Left ventricle myocardium inferior (tissue), 1 donor: ENCODE results near the gene ZC3H7B. TPM values are rescaled to one million over a fixed set of nuclear protein-coding genes. Genes with fewer than 3 reads are reported as not detected.

Experiments used
- DNase-seq: peaks from one replicate; pipeline ENCODE4 v3.0.0-alpha.2; 2020
- H3K27ac ChIP-seq: fragments of 200-600 bp; replicated peaks from 2 replicates; pipeline ENCODE4 v1.8.0; 2021
- H3K27me3 ChIP-seq: fragments of 200-600 bp; 2 replicates; pipeline ENCODE4 v1.8.0; 2021; ENCODE audit warnings: low read depth
- H3K36me3 ChIP-seq: fragments of 200-600 bp; 2 replicates; pipeline ENCODE4 v1.8.0; 2021
- H3K4me1 ChIP-seq: fragments of 200-600 bp; 2 replicates; pipeline ENCODE4 v1.8.0; 2021
- H3K4me3 ChIP-seq: fragments of 200-600 bp; 2 replicates; pipeline ENCODE4 v1.8.0; 2021; ENCODE audit warnings: mild to moderate bottlenecking, moderate library complexity
- H3K9me3 ChIP-seq: fragments of 200-600 bp; replicated peaks from 2 replicates; pipeline ENCODE4 v1.8.0; 2021
- intact Hi-C: fragments of 100-400 bp; cut with micrococcal nuclease; formaldehyde crosslinking; loops from one replicate; pipeline ENCODE4 v1.11.0; 2022
- total RNA-seq: library from RNA; stranded (reverse); fragmentation: NEBNext Ultra II Directional; extraction: Animal tissue kit (Norgen Biotek cat#: 25700); gene quantifications from one replicate; pipeline ENCODE4 v1.2.1, GENCODE V29; 2021
- TF ChIP-seq, protein P1 (sequence below): fragments of 200-600 bp; IDR thresholded peaks from 2 replicates; pipeline ENCODE4 v1.8.0; 2021; ENCODE audit warnings: antibody characterized with exemption, mild to moderate bottlenecking, borderline replicate concordance
- donor health status: DM: no; HTN: yes; CAD: no; lungs with severe emphysema.

The ZC3H7B gene
- total RNA-seq, 1 donor from 2014 or later: 39.1 TPM

GRCh38 chr22:41267958-41268357 is 33.4 kb upstream of the ZC3H7B start:
- intact Hi-C loops: no loop called here
- TF ChIP-seq, protein P1, sequence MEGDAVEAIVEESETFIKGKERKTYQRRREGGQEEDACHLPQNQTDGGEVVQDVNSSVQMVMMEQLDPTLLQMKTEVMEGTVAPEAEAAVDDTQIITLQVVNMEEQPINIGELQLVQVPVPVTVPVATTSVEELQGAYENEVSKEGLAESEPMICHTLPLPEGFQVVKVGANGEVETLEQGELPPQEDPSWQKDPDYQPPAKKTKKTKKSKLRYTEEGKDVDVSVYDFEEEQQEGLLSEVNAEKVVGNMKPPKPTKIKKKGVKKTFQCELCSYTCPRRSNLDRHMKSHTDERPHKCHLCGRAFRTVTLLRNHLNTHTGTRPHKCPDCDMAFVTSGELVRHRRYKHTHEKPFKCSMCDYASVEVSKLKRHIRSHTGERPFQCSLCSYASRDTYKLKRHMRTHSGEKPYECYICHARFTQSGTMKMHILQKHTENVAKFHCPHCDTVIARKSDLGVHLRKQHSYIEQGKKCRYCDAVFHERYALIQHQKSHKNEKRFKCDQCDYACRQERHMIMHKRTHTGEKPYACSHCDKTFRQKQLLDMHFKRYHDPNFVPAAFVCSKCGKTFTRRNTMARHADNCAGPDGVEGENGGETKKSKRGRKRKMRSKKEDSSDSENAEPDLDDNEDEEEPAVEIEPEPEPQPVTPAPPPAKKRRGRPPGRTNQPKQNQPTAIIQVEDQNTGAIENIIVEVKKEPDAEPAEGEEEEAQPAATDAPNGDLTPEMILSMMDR: no peak
- Histone ChIP-seq H3K27ac (no peak overlapping the region), H3K36me3 (peaks cover 95% of the 10 kb centered on the region), H3K27me3 (no peaks in the 10 kb centered on the region), H3K4me3 (no peak overlapping the region), H3K4me1 (peaks cover 14% of the 10 kb centered on the region), H3K9me3 (no peaks in the 10 kb centered on the region)
- no peak for DNase-seq

DNA sequence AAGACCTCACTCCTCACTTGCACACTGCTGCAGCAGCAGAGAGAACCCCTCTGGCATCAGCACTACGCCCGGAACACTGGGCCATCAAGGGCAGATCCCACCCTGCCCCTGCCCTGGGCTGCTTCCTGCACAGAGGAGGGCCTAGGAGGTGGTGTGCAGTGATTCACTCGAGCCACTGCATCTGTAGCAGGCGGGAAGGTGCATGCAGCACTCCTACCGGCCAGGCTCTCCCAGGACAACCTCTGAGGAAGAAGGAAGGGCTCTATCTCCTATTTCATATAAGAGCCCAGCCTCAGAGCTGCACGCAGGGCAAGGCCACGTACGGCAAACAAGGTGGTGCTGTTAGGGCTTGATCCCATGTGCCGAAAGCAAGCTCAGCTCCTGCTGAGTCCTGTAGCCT is 29.5 kb upstream of the ZC3H7B start:
- TF ChIP-seq, protein P1: no peak
- intact Hi-C loops: no loop called here
- DNase-seq: no peak
- Histone ChIP-seq H3K27me3 (no peaks in the 10 kb centered on the region), H3K36me3 (peaks cover 97% of the 10 kb centered on the region), H3K4me1 (no peaks in the 10 kb centered on the region), H3K4me3 (no peak overlapping the region), H3K27ac (no peak overlapping the region), H3K9me3 (no peaks in the 10 kb centered on the region)

- Histone ChIP-seq H3K36me3 (peaks cover 94% of the 10 kb centered on the region), H3K4me1 (no peaks in the 10 kb centered on the region), H3K27me3 (no peaks in the 10 kb centered on the region), H3K9me3 (no peaks in the 10 kb centered on the region), H3K27ac (no peak overlapping the region), H3K4me3 (no peak overlapping the region)
- no peak for DNase-seq
- intact Hi-C loops: no loop called here
- TF ChIP-seq, protein P1: no peak
These were observed 28.2 kb upstream of the ZC3H7B start for GRCh38 chr22:41273128-41273527.

- no peaks in the 10 kb centered on the region for H3K27me3 ChIP-seq
- H3K27ac ChIP-seq: no peak overlapping the region
- no peaks in the 10 kb centered on the region for H3K4me1 ChIP-seq
- no peak overlapping the region for H3K4me3 ChIP-seq
- TF ChIP-seq, protein P1: no peak
- intact Hi-C loops: no loop called here
- H3K9me3 ChIP-seq: no peaks in the 10 kb centered on the region
- peaks cover 93% of the 10 kb centered on the region for H3K36me3 ChIP-seq
- DNase-seq: no peak
These were observed 26.5 kb upstream of the ZC3H7B start for GRCh38 chr22:41274856-41275255.

DNA sequence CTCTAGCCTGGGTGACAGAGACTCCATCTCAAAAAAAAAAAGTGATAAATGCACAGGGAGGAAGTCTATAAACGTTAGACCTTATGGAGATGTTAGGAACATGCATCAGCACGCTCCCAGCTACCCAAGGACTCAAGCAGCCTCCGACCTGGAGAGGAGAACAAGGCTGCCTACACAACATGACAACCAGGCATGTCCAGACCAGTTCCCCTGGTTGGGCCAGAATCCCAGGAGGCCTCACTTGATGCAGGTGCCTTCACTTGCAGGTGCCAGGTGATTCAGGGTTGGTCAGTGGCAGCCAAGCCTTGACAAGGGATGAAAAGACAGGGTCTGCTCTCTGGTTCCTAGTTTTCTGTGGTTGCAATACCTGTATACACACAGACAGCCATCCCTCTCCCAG is 21.3 kb upstream of the ZC3H7B start:
- DNase-seq: no peak

More for the DNA sequence above, 21.3 kb upstream of the ZC3H7B start:
- H3K27me3 ChIP-seq: no peaks in the 10 kb centered on the region
- no peaks in the 10 kb centered on the region for H3K9me3 ChIP-seq
- H3K36me3 ChIP-seq: peaks cover 75% of the 10 kb centered on the region
- intact Hi-C loops: no loop called here
- no peak overlapping the region for H3K4me3 ChIP-seq
- TF ChIP-seq, protein P1: no peak
- H3K27ac ChIP-seq: no peak overlapping the region
- peaks cover 11% of the 10 kb centered on the region for H3K4me1 ChIP-seq
